Neural cell (in vitro differentiated cells): Measurements from ENCODE around the gene SSBP2.

Experiments used
- CTCF ChIP-seq: fragments of 450-650 bp; IDR thresholded peaks from 2 replicates; pipeline ENCODE4 v1.5.1; 2014; ENCODE audit warnings: antibody characterized with exemption, mild to moderate bottlenecking, moderate library complexity; ENCODE audit not compliant: poor library complexity, severe bottlenecking
- EZH2 ChIP-seq: fragments of 200-600, 300-800 bp; shearing (Covaris generic), sonication (generic); IDR thresholded peaks from 2 replicates; pipeline ENCODE4 v1.6.1; 2014; ENCODE audit warnings: antibody characterized with exemption, low read length, borderline replicate concordance, mild to moderate bottlenecking; ENCODE audit not compliant: insufficient read depth, poor library complexity, severe bottlenecking
- POLR2AphosphoS5 ChIP-seq: IDR thresholded peaks from 2 replicates; pipeline ENCODE4 v1.6.1; 2012
- RAD21 ChIP-seq: fragments of 450-650 bp; conservative IDR thresholded peaks from 2 replicates; pipeline ENCODE4 v1.6.1; 2014; ENCODE audit warnings: antibody characterized with exemption, mild to moderate bottlenecking, moderate library complexity

DNA sequence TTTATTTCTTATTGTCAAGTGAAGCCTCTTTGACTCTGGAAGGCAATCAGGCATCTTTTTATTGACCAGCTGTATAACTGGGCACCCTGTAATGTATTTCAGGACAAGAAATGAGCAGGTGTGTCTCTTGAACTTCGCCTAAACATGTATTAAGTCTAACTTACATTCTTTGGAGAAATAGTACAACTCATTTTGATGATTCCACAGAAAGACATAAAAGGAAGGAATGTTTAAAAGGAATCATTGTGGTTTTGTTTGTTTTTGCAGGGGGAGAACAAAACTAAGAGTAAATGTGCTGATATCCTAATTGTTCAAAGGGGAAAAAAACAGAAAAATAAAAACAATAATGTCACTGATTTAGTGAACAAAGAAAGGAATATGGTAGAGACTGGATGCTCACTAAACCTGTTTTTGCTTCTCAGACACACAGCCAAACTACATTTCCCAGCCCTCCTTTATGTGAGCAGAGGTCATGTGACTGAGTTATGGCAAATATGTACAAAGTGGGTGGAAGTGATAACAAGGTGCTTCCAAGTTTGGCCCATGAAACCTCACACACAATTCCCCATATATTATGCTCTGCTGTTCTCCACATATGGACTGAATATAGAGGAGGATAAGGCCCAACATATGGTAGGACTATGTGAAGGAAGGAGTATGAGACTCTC is 206.4 kb downstream of the SSBP2 start:
- TF ChIP-seq CTCF (no peak), RAD21 (no peak), EZH2 (no peak), POLR2AphosphoS5 (no peak)
